ENCODE measurements around the gene NBEA.

NBEA gene

GRCh38 chr13:35716186-35716585, 774.1 kb downstream of the NBEA start:
- TF ChIP-seq, protein P1, sequence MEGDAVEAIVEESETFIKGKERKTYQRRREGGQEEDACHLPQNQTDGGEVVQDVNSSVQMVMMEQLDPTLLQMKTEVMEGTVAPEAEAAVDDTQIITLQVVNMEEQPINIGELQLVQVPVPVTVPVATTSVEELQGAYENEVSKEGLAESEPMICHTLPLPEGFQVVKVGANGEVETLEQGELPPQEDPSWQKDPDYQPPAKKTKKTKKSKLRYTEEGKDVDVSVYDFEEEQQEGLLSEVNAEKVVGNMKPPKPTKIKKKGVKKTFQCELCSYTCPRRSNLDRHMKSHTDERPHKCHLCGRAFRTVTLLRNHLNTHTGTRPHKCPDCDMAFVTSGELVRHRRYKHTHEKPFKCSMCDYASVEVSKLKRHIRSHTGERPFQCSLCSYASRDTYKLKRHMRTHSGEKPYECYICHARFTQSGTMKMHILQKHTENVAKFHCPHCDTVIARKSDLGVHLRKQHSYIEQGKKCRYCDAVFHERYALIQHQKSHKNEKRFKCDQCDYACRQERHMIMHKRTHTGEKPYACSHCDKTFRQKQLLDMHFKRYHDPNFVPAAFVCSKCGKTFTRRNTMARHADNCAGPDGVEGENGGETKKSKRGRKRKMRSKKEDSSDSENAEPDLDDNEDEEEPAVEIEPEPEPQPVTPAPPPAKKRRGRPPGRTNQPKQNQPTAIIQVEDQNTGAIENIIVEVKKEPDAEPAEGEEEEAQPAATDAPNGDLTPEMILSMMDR (conservative IDR thresholded peaks at IDR 0.05), result no peak
- no peak overlapping the region for H3K27ac ChIP-seq

GRCh38 chr13:35716729-35717128, 774.7 kb downstream of the NBEA start:
- TF ChIP-seq, protein P1 (conservative IDR thresholded peaks at IDR 0.05), result no peak
- H3K27ac ChIP-seq, result no peak overlapping the region

DNA sequence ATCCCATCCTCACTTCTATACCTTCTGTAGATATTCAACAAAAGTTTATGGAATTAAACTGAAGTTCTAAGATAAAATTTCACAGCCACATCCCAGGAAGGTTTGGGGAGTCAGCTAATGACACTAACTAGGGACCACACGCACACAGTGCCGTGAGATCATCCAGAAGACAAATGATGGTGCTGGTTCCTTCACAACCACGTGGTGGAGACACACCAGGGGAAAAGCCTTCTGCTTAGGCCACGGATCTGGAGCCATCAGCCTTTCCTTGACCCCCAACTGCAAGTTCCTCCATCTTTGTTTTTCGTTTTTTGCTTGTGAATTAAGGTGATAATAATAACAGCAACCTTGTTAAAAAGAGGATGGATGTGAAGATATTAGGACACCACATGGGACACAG, 776.0 kb downstream of the NBEA start:
- TF ChIP-seq, protein P1 (conservative IDR thresholded peaks at IDR 0.05), result peak; percentile 17; the same call in 1 of the 2 replicates
- no peak overlapping the region for H3K27ac ChIP-seq

DNA sequence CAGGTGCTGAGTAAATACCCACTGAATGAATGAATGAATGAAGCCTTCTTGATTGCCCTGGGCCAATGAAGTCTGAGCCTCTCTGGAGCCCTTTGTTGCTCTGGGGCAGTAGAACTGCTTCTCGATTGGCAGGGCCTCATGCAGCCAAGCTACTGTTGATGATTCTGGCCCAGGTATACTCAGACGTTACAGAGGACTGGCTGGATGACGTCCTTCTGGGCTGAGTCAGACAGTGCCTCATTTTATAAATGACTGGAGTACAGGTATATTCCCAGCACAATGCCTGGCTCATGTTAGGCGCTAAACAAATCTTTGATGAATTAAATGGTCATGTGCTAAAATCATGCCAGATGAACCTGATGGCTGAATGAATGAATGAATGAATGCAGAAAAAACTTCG, 778.2 kb downstream of the NBEA start:
- H3K27ac ChIP-seq, result no peak overlapping the region
- TF ChIP-seq, protein P1 (conservative IDR thresholded peaks at IDR 0.05), result no peak

DNA sequence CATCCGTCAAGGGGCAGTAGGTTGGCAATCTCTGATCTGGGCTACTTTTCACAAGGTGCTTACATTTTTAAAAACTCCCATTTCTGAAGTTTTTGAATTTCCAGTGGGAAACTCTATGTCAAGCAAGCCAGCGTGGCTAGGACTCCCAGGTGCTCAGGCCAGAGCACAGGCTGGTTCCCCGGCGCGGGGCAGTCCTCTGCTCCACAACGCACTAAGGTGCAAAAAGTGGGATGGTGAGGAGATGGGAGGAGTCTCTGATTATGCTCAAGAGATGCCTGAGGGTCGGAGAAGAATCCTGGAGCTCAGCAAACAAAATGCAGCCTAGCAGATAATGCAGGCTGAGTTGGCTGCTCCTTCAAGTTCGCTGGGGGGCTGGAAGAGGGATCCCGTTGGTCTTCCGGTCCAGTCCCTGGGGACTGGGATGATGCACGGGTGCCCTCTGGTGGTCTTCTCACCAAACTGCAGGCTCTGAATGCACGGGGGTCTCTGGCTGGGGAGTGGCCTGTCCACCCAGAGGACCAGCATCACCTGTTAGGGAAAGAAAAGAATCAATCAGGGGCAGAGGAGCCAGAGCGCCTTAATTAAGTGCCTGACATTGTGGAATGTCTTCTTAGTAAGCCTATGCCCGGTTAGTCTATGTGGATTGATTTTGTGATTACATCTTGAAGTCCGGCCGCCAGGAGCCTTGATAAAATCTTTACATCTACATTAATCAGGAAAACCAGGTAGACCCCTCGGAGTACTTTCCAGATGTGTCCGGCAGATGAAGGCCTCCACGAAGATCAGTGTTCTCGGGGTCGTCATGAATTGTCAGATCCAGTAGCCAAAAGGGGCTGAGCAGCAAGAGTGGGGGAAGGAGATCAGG, 778.9 kb downstream of the NBEA start:
- H3K27ac ChIP-seq, result no peak overlapping the region
- TF ChIP-seq, protein P1 (conservative IDR thresholded peaks at IDR 0.05), result peak; percentile 97
